ENCODE results near the gene MOBP.
A peak's percentile ranks its signal among the peaks of the same experiment; 100 is the strongest.

The MOBP gene

DNA sequence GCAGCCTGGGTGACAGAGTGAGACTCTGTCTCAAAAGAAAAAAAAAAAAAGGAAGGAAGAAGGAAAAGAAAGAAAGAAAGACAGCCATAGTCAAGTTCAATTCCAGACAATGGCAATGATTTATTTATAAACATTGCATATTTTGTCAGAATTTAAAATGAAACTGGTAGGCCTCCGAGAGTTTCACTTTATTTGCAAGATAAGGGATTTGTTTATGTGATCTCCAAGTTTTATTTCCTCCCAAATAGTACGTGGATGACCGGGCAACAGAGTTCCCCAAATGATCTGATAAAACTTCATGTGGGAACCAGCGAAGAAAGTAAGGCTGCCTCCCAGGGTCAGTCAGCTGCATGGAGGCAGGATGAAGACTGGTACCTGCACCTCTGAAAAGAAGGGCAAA, 28.6 kb upstream of the MOBP start:
- TF ChIP-seq, protein P1, sequence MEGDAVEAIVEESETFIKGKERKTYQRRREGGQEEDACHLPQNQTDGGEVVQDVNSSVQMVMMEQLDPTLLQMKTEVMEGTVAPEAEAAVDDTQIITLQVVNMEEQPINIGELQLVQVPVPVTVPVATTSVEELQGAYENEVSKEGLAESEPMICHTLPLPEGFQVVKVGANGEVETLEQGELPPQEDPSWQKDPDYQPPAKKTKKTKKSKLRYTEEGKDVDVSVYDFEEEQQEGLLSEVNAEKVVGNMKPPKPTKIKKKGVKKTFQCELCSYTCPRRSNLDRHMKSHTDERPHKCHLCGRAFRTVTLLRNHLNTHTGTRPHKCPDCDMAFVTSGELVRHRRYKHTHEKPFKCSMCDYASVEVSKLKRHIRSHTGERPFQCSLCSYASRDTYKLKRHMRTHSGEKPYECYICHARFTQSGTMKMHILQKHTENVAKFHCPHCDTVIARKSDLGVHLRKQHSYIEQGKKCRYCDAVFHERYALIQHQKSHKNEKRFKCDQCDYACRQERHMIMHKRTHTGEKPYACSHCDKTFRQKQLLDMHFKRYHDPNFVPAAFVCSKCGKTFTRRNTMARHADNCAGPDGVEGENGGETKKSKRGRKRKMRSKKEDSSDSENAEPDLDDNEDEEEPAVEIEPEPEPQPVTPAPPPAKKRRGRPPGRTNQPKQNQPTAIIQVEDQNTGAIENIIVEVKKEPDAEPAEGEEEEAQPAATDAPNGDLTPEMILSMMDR (IDR thresholded peaks at IDR 0.05; ENCODE audit: control insufficient read depth, insufficient read depth, low read depth, low read length, missing control alignments): no peak
- no peak for DNase-seq (ENCODE audit: low read depth)
- H3K4me3 ChIP-seq (ENCODE audit: control insufficient read depth, low read depth, low read length): no peak overlapping the region

DNA sequence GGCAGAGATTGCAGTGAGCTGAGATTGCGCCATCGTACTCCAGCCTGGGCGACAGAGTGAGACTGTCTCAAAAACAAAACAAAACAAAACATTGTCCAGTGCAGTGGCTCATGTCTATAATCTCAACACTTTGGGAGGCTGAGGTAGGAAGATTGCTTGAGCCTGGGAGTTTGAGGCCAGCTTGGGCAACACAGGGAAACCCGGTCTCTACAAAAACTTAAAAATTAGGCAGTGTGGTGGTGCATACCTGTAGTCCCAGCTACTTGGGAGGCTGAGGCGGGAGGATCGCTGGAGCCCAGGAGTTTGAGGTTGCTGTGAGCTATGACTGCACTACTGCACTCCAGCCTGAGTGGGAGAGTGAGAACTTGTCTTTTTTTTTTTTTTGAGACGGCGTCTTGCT, 27.2 kb upstream of the MOBP start:
- TF ChIP-seq, protein P1 (IDR thresholded peaks at IDR 0.05; ENCODE audit: control insufficient read depth, insufficient read depth, low read depth, low read length, missing control alignments): no peak
- no peak overlapping the region for H3K4me3 ChIP-seq (ENCODE audit: control insufficient read depth, low read depth, low read length)
- no peak for DNase-seq (ENCODE audit: low read depth)

DNA sequence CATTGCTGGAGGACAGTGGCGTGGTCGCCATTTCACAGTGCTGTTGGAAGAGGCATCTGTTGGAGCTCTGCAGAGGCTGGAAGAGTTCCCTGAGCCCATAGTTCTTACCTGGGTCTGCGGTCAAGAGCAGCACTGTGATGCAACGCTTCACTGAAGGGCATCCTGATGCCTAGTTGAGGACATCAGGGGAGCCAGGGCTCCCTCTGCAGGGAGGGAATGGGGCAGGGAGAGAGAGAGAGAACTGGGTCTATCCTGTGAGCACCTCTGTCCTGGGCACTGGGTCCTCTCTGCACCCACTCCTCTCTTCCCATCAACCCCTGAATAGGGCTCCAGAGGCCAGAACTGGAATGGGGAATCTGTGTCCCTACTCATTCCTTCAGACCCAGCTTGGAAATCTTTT, 23.9 kb upstream of the MOBP start:
- DNase-seq (ENCODE audit: low read depth): no peak
- no peak overlapping the region for H3K4me3 ChIP-seq (ENCODE audit: control insufficient read depth, low read depth, low read length)
- TF ChIP-seq, protein P1 (IDR thresholded peaks at IDR 0.05; ENCODE audit: control insufficient read depth, insufficient read depth, low read depth, low read length, missing control alignments): no peak

DNA sequence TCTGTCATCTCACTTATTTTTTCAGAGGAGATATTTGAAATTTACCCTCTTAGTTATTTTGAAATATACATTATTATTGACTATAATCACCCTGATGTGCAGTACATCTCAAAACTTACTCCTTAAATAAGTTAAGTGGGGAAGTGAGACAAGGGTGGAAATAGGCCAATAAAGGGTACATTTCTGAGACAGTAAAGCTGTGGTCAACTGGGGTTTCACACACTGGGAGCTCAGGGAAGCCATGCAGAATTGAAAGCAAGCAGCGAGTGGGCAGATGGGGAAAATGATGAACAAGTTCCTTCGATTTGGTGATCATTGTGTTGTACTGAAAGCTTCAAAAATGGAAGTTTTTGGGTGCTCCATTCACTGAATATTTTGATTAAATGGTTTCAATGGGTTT, 21.6 kb upstream of the MOBP start:
- no peak for DNase-seq (ENCODE audit: low read depth)
- TF ChIP-seq, protein P1 (IDR thresholded peaks at IDR 0.05; ENCODE audit: control insufficient read depth, insufficient read depth, low read depth, low read length, missing control alignments): no peak
- H3K4me3 ChIP-seq (ENCODE audit: control insufficient read depth, low read depth, low read length): no peak overlapping the region

DNA sequence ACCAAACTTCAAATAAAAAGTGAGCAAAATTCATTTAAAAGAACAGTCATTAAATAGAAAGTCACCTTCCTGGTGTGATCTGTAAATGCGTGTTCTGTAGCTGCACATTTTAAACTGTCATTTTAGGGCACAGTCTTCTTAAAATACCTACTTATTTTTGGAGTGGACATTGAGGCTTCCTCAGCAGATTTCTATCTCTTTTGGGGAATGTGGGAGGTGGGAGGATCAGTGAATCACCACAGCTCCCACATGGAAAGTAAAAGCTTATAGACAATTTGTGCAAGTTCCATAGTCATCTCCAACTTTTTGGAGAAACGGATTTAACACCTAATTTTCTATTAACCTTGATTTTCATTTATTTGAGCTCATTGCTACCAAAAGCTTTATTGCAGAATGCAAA, 21.0 kb upstream of the MOBP start:
- DNase-seq (ENCODE audit: low read depth): no peak
- no peak overlapping the region for H3K4me3 ChIP-seq (ENCODE audit: control insufficient read depth, low read depth, low read length)
- TF ChIP-seq, protein P1 (IDR thresholded peaks at IDR 0.05; ENCODE audit: control insufficient read depth, insufficient read depth, low read depth, low read length, missing control alignments): no peak

DNA sequence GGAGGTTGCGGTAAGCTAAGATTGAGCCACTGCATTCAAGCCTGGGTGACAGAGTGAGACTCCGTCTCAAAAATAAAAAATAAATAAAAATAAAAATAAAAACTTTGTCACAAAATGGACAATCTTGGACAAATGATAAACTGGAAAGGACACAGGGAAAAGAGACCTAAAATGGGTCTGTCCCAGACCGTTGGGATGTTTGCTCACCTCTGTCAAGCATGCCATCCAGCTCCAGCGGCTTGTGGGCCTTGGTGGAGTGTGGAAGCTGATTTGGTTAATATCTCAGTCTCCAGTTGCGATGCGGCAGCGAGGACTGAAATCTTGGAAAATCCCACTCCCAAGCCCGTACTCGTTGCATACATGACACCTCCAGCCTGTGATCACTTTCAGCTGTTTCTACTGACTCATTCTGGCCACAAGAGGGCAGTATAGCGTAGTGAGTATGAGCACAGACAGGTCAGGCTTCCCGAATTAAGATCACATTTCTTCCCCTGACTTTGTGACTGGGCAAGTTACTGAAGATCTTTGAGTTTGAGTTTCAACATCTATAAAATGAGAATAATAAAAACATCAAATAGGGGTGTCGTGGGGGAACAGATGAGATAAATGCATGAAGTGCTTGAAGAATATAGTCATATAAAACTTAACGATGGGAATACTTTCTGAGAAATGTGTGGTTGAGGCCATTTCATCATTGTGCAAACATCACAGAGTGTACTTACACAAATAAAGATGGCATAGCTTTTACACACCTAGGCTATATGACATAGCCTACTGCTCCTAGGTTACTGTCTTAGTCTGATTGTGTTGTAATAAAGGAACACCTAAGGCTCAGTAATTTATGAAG, 19.6 kb upstream of the MOBP start:
- no peak overlapping the region for H3K4me3 ChIP-seq (ENCODE audit: control insufficient read depth, low read depth, low read length)
- TF ChIP-seq, protein P1 (IDR thresholded peaks at IDR 0.05; ENCODE audit: control insufficient read depth, insufficient read depth, low read depth, low read length, missing control alignments): peak; percentile 90
- DNase-seq (ENCODE audit: low read depth): peak; percentile 58
